Astrocyte (in vitro differentiated cells and primary cell): ENCODE data around the gene OTUD6A. TPM values are rescaled to one million over a fixed set of nuclear protein-coding genes. Genes with fewer than 3 reads are reported as not detected.
"Not testable (repeated sequence)": the region's sequence is repeated elsewhere in the genome, so short reads cannot be mapped to it uniquely, and the experiment has no call there.

ENCODE experiments used
- DNase-seq: peaks from one replicate; pipeline ENCODE4 v3.0.0-alpha.2; 2010; ENCODE audit warnings: low read depth
- FAIRE-seq: peaks from 2 replicates; lab custom pipeline; 2011; peaks lifted over from hg19 to GRCh38; lab: Jason Lieb, UNC
- H2AFZ ChIP-seq: 2 replicates; pipeline ENCODE4 v1.6.0; 2012; ENCODE audit warnings: low read depth, low read length, inconsistent platforms
- H3K27ac ChIP-seq: 2 replicates; pipeline ENCODE4 v1.5.1; 2011; ENCODE audit warnings: low read depth, low read length, inconsistent platforms
- H3K27me3 ChIP-seq: 2 replicates; pipeline ENCODE4 v1.6.0; 2011; ENCODE audit warnings: low read length, inconsistent platforms; ENCODE audit not compliant: insufficient read depth
- H3K36me3 ChIP-seq: 2 replicates; pipeline ENCODE4 v1.5.1; 2011; ENCODE audit warnings: low read length, inconsistent platforms; ENCODE audit not compliant: insufficient read depth
- H3K4me1 ChIP-seq: 2 replicates; pipeline ENCODE4 v1.5.1; 2011; ENCODE audit warnings: low read length, inconsistent platforms; ENCODE audit not compliant: insufficient read depth
- H3K4me2 ChIP-seq: 2 replicates; pipeline ENCODE4 v1.6.0; 2012; ENCODE audit warnings: low read length, inconsistent platforms
- H3K4me3 ChIP-seq: 2 replicates; pipeline ENCODE4 v1.5.1; 2011; ENCODE audit warnings: low read depth, mild to moderate bottlenecking, low read length, inconsistent platforms; ENCODE audit not compliant: insufficient read depth
- H3K79me2 ChIP-seq: 2 replicates; pipeline ENCODE4 v1.6.0; 2012; ENCODE audit warnings: mild to moderate bottlenecking, low read length, inconsistent platforms; ENCODE audit not compliant: insufficient read depth
- H3K9ac ChIP-seq: 2 replicates; pipeline ENCODE4 v1.6.0; 2012; ENCODE audit warnings: mild to moderate bottlenecking, low read length, inconsistent platforms
- H3K9me3 ChIP-seq: 2 replicates; pipeline ENCODE4 v1.5.1; 2012; ENCODE audit warnings: low read depth, mild to moderate bottlenecking, low read length, inconsistent platforms; ENCODE audit not compliant: insufficient read depth
- H4K20me1 ChIP-seq: 2 replicates; pipeline ENCODE4 v1.6.0; 2012; ENCODE audit warnings: low read length, inconsistent platforms; ENCODE audit not compliant: insufficient read depth
- H3K27ac Mint-ChIP-seq: one replicate; pipeline ENCODE4 v1.8.0; 2021; ENCODE audit warnings: mild to moderate bottlenecking, mixed read lengths; ENCODE audit not compliant: unreplicated experiment
- H3K27me3 Mint-ChIP-seq: one replicate; pipeline ENCODE4 v1.8.0; 2021; ENCODE audit warnings: low read depth, mixed read lengths; ENCODE audit not compliant: unreplicated experiment
- H3K36me3 Mint-ChIP-seq: one replicate; pipeline ENCODE4 v1.8.0; 2021; ENCODE audit warnings: low read depth, mixed read lengths; ENCODE audit not compliant: unreplicated experiment
- H3K4me1 Mint-ChIP-seq: one replicate; pipeline ENCODE4 v1.8.0; 2021; ENCODE audit warnings: low read depth, mixed read lengths; ENCODE audit not compliant: unreplicated experiment
- H3K4me3 Mint-ChIP-seq: one replicate; pipeline ENCODE4 v1.8.0; 2021; ENCODE audit warnings: mild to moderate bottlenecking, moderate library complexity, mixed read lengths; ENCODE audit not compliant: unreplicated experiment
- H3K9me3 Mint-ChIP-seq: one replicate; pipeline ENCODE4 v1.8.0; 2021; ENCODE audit warnings: mild to moderate bottlenecking, mixed read lengths; ENCODE audit not compliant: unreplicated experiment
- CTCF ChIP-seq: IDR thresholded peaks from 2 replicates; pipeline ENCODE4 v1.5.1; 2011; ENCODE audit warnings: low read depth, mild to moderate bottlenecking, inconsistent platforms, low read length, moderate library complexity; ENCODE audit not compliant: insufficient read depth
- EZH2 ChIP-seq: IDR thresholded peaks from 2 replicates; pipeline ENCODE4 v1.6.1; 2012; ENCODE audit warnings: mild to moderate bottlenecking, low read length, inconsistent platforms; ENCODE audit not compliant: insufficient read depth
- microRNA-seq: library from miRNA; unstranded; fragments of <30 nt; microRNA quantifications from one replicate; pipeline ENCODE4 v1.2.0, GENCODE V29; 2020
- total RNA-seq: library from RNA; stranded (reverse); gene quantifications from 2 replicates; pipeline ENCODE4 v1.2.1, GENCODE V29; 2021

The OTUD6A gene
- total RNA-seq, 1 donor from 2014 or later: not detected

- FAIRE-seq (no peak), DNase-seq (no peak)
- Histone ChIP-seq H3K27ac (no peak overlapping the region), H3K27me3 (no peaks in the 10 kb centered on the region), H3K9ac (no peak overlapping the region), H3K79me2 (no peaks in the 10 kb centered on the region), H2AFZ (no peak overlapping the region), H3K9me3 (no peaks in the 10 kb centered on the region), H3K4me3 (no peak overlapping the region), H3K4me1 (no peaks in the 10 kb centered on the region), H4K20me1 (no peaks in the 10 kb centered on the region), H3K36me3 (no peaks in the 10 kb centered on the region), H3K4me2 (no peak overlapping the region)
- TF ChIP-seq EZH2 (no peak), CTCF (no peak)
- H3K27me3 Mint-ChIP-seq: no peaks in the 10 kb centered on the region
- H3K36me3 Mint-ChIP-seq: no peaks in the 10 kb centered on the region
- no peak overlapping the region for H3K4me3 Mint-ChIP-seq
- no peaks in the 10 kb centered on the region for H3K4me1 Mint-ChIP-seq
- H3K9me3 Mint-ChIP-seq: no peaks in the 10 kb centered on the region
- H3K27ac Mint-ChIP-seq: no peak overlapping the region
These were observed 43.0 kb downstream of the OTUD6A start for GRCh38 chrX:70105229-70105628.

GRCh38 chrX:70111436-70112026 is 49.3 kb downstream of the OTUD6A start:
- not testable (repeated sequence) for DNase-seq, H3K4me3 ChIP-seq, H4K20me1 ChIP-seq, H3K36me3 ChIP-seq, H3K4me1 ChIP-seq, H2AFZ ChIP-seq, H3K27ac ChIP-seq, H3K9me3 ChIP-seq, H3K9me3 Mint-ChIP-seq, H3K4me2 ChIP-seq, H3K36me3 Mint-ChIP-seq, H3K9ac ChIP-seq, H3K4me1 Mint-ChIP-seq, H3K27me3 ChIP-seq, H3K27me3 Mint-ChIP-seq, H3K79me2 ChIP-seq, H3K4me3 Mint-ChIP-seq, H3K27ac Mint-ChIP-seq
- peak; percentile 87 for FAIRE-seq

Small RNA genes lying within 50 kb of the gene (microRNA-seq; reads per million reads assigned to microRNA genes)
- 12.3 reads per million, percentile 40 among the genes with 10 or more reads in this experiment for gene MIR676

Other genes with a start within 250 kb of the OTUD6A start
- gene AWAT2, start 12.5 kb upstream of the OTUD6A start, total RNA-seq: not detected in 2 replicates
- gene IGBP1, start 71.0 kb downstream of the OTUD6A start, total RNA-seq: 38.2 and 41.1 TPM in 2 replicates
- gene DGAT2L6, start 115.0 kb downstream of the OTUD6A start, total RNA-seq: not detected in 2 replicates
- gene AWAT1, start 172.2 kb downstream of the OTUD6A start, total RNA-seq: not detected in 2 replicates
- 0.18 TPM in 1 of 2 replicates, not detected in the other for gene P2RY4, start 197.7 kb downstream of the OTUD6A start, total RNA-seq
- not detected in 2 replicates for gene ARR3, start 205.9 kb downstream of the OTUD6A start, total RNA-seq
- not detected in 2 replicates for gene RAB41, start 219.7 kb downstream of the OTUD6A start, total RNA-seq
- gene PDZD11, start 227.5 kb downstream of the OTUD6A start, total RNA-seq: 47.4 and 48.9 TPM in 2 replicates
- 1.7 and 3.0 TPM in 2 replicates for gene KIF4A, start 227.6 kb downstream of the OTUD6A start, total RNA-seq